DOHH2 (cell line): ENCODE data around the gene PTPN14.

ENCODE experiments used
- H3F3A ChIP-seq: fragments of 200-600 bp; sonication (generic), shearing (Covaris generic); 2 replicates; pipeline ENCODE4 v1.6.0; 2016; ENCODE audit warnings: antibody characterized with exemption, mild to moderate bottlenecking; ENCODE audit not compliant: control insufficient read depth, insufficient read depth
- H3K27ac ChIP-seq: fragments of 200-600 bp; sonication (generic); 2 replicates; pipeline ENCODE4 v1.5.1; 2014; ENCODE audit warnings: low read depth, mild to moderate bottlenecking, low read length, moderate library complexity
- H3K27me3 ChIP-seq: fragments of 200-600 bp; sonication (generic); 2 replicates; pipeline ENCODE4 v1.6.1; 2014; ENCODE audit warnings: mild to moderate bottlenecking, low read length, mixed read lengths; ENCODE audit not compliant: control insufficient read depth
- H3K36me3 ChIP-seq: fragments of 200-600 bp; sonication (generic); 2 replicates; pipeline ENCODE4 v1.6.1; 2014; ENCODE audit warnings: mild to moderate bottlenecking, low read length, moderate library complexity, mixed read lengths; ENCODE audit not compliant: control insufficient read depth
- H3K4me1 ChIP-seq: fragments of 200-600 bp; sonication (generic); 2 replicates; pipeline ENCODE4 v1.6.1; 2014; ENCODE audit warnings: mild to moderate bottlenecking, low read length, mixed read lengths; ENCODE audit not compliant: control insufficient read depth
- H3K4me2 ChIP-seq: fragments of 200-600 bp; sonication (generic); 2 replicates; pipeline ENCODE4 v1.6.0; 2014; ENCODE audit warnings: mild to moderate bottlenecking, low read length, moderate library complexity
- H3K4me3 ChIP-seq: fragments of 200-600 bp; sonication (generic); 2 replicates; pipeline ENCODE4 v1.5.1; 2014; ENCODE audit warnings: mild to moderate bottlenecking, low read length, mixed read lengths
- H3K79me2 ChIP-seq: fragments of 200-600 bp; sonication (generic); 2 replicates; pipeline ENCODE4 v1.6.1; 2014; ENCODE audit warnings: mild to moderate bottlenecking, low read length, mixed read lengths; ENCODE audit not compliant: control insufficient read depth
- H3K9me2 ChIP-seq: fragments of 200-600 bp; sonication (generic); replicated peaks from 2 replicates; pipeline ENCODE4 v1.6.1; 2014; ENCODE audit warnings: mild to moderate bottlenecking, low read length, mixed read lengths; ENCODE audit not compliant: control insufficient read depth
- H3K9me3 ChIP-seq: fragments of 200-600 bp; sonication (generic); 2 replicates; pipeline ENCODE4 v1.6.1; 2014; ENCODE audit warnings: antibody characterized with exemption, low read length, mixed read lengths; ENCODE audit not compliant: control insufficient read depth, insufficient read depth
- H4K20me1 ChIP-seq: fragments of 200-600 bp; sonication (generic); 2 replicates; pipeline ENCODE4 v1.6.0; 2014; ENCODE audit warnings: low read depth, mild to moderate bottlenecking, antibody characterized with exemption, low read length, moderate library complexity; ENCODE audit not compliant: control insufficient read depth, insufficient read depth
- EZH2phosphoT487 ChIP-seq: fragments of 200-600 bp; sonication (generic); IDR thresholded peaks from 2 replicates; pipeline ENCODE4 v1.6.1; 2017; ENCODE audit warnings: borderline replicate concordance, mild to moderate bottlenecking, antibody characterized with exemption, low read length, moderate library complexity, mixed read lengths
- TF ChIP-seq, protein P1 (sequence below): fragments of 200-600 bp; sonication (generic); IDR thresholded peaks from one replicate; pipeline ENCODE4 v1.5.1; 2014; ENCODE audit warnings: antibody characterized with exemption, mild to moderate bottlenecking, low read depth, low read length; ENCODE audit not compliant: poor library complexity, severe bottlenecking

Gene PTPN14

DNA sequence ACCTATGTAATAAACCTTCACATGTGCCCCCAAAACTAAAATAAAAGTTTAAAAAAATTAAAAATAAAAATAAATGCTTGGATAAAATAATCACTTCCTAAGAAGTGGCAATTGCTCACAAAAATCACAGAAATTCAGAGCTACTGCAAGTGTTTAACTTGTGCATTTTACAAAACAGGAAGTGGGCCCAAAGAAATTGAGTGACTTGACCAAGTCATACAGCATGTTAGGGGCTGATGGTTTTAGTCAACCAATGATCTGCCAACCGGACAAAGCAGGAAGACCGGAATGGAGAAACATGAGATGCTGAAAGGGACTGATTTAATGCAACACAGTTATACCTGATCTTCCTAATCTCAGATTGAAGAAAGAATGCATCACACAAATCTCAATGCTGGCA is 173.9 kb downstream of the PTPN14 start:
- Histone ChIP-seq H3K27ac (no peak overlapping the region), H3F3A (no peaks in the 10 kb centered on the region), H3K4me2 (no peak overlapping the region), H3K4me3 (no peak overlapping the region), H3K27me3 (no peaks in the 10 kb centered on the region), H3K79me2 (no peaks in the 10 kb centered on the region), H3K9me2 (no peaks in the 10 kb centered on the region), H3K9me3 (no peaks in the 10 kb centered on the region), H4K20me1 (no peaks in the 10 kb centered on the region), H3K36me3 (no peaks in the 10 kb centered on the region), H3K4me1 (no peaks in the 10 kb centered on the region)
- no peak for TF ChIP-seq EZH2phosphoT487
- TF ChIP-seq, protein P1, sequence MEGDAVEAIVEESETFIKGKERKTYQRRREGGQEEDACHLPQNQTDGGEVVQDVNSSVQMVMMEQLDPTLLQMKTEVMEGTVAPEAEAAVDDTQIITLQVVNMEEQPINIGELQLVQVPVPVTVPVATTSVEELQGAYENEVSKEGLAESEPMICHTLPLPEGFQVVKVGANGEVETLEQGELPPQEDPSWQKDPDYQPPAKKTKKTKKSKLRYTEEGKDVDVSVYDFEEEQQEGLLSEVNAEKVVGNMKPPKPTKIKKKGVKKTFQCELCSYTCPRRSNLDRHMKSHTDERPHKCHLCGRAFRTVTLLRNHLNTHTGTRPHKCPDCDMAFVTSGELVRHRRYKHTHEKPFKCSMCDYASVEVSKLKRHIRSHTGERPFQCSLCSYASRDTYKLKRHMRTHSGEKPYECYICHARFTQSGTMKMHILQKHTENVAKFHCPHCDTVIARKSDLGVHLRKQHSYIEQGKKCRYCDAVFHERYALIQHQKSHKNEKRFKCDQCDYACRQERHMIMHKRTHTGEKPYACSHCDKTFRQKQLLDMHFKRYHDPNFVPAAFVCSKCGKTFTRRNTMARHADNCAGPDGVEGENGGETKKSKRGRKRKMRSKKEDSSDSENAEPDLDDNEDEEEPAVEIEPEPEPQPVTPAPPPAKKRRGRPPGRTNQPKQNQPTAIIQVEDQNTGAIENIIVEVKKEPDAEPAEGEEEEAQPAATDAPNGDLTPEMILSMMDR, result no peak

DNA sequence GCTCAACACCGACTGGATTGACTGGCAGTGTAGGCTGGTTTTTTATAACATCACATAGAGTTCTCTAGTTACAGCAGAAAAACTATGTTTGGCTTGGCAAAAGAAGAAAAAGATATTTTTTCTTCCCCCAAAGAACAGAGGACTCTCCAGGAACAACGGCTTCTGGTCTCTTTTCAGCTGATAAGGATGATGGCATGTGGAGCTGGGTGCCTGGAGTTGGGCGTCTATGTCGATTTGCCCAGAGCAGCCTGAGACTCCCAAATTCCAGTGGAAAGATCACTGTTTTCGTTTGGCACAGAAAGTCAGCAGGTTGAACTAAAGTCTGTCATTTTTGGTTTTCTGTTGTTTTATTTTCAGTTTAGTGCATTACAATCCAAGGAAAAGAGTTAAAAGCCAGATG is 179.3 kb downstream of the PTPN14 start:
- Histone ChIP-seq H3K4me3 (no peak overlapping the region), H3K36me3 (no peaks in the 10 kb centered on the region)
- no peak for TF ChIP-seq EZH2phosphoT487

DNA sequence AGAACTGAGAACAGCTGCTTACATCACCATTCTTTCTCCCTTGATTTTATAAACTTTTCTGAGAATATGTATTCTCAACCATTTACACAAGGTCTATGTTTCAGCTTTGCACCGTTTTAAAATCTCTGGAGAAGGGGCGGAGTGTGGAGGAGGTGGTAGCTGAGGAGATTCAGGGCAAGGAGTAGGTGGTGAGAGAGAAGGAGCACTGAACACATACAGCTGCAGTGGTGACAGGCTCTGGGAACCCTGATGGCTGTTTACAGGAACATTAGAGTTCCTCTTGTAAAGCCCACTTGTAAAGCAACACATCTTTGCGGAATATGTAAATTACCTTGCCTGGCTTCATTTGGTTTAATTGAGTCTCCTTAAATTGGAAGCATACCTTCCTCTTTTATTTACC is 180.8 kb downstream of the PTPN14 start:
- H3K4me1 ChIP-seq, result no peaks in the 10 kb centered on the region
- no peaks in the 10 kb centered on the region for H3K9me2 ChIP-seq
- H3K79me2 ChIP-seq, result no peaks in the 10 kb centered on the region
- H3K27me3 ChIP-seq, result no peaks in the 10 kb centered on the region
- H3K36me3 ChIP-seq, result no peaks in the 10 kb centered on the region
- H3K27ac ChIP-seq, result no peak overlapping the region
- no peaks in the 10 kb centered on the region for H3F3A ChIP-seq
- H3K4me3 ChIP-seq, result no peak overlapping the region
- H3K9me3 ChIP-seq, result no peaks in the 10 kb centered on the region
- H4K20me1 ChIP-seq, result no peaks in the 10 kb centered on the region
- H3K4me2 ChIP-seq, result no peak overlapping the region
- TF ChIP-seq EZH2phosphoT487, result no peak
- TF ChIP-seq, protein P1, result no peak

More for the DNA sequence above, 179.3 kb downstream of the PTPN14 start:
- Histone ChIP-seq H3K27me3 (no peaks in the 10 kb centered on the region), H3K79me2 (no peaks in the 10 kb centered on the region), H3K9me3 (no peaks in the 10 kb centered on the region), H4K20me1 (no peaks in the 10 kb centered on the region), H3K9me2 (no peaks in the 10 kb centered on the region), H3K27ac (no peak overlapping the region), H3K4me1 (no peaks in the 10 kb centered on the region), H3F3A (no peaks in the 10 kb centered on the region), H3K4me2 (no peak overlapping the region)

DNA sequence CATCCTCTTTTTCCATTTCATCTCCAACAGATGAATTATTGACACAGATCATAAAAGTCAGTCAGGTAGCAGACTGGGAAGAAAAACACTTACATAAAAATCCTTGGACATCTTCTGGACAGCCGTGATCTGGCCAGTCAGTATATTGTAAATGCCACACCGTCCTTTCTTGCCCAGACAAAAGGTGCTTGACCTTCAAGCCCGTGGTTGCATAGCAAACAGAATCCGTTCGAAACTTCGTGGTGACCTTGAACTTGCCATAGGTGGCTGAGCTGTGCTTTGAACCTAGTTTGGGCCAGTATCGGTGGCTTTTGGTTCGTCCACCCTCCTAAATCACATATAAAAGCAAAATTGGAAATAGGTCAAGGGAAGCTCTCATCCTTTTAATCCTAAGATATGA is 182.0 kb downstream of the PTPN14 start:
- H3K4me2 ChIP-seq, result no peak overlapping the region
- H3K27ac ChIP-seq, result no peak overlapping the region
- H3K27me3 ChIP-seq, result no peaks in the 10 kb centered on the region
- H4K20me1 ChIP-seq, result no peaks in the 10 kb centered on the region
- TF ChIP-seq, protein P1, result no peak
- TF ChIP-seq EZH2phosphoT487, result no peak
- H3K36me3 ChIP-seq, result no peaks in the 10 kb centered on the region
- no peaks in the 10 kb centered on the region for H3K79me2 ChIP-seq
- H3K4me1 ChIP-seq, result no peaks in the 10 kb centered on the region
- no peaks in the 10 kb centered on the region for H3K9me3 ChIP-seq
- no peaks in the 10 kb centered on the region for H3F3A ChIP-seq
- H3K4me3 ChIP-seq, result no peak overlapping the region
- H3K9me2 ChIP-seq, result no peaks in the 10 kb centered on the region
